Prostate gland (tissue), 2 donors: ENCODE measurements around the gene ZNF432.

ENCODE experiments used
- POLR2AphosphoS5 ChIP-seq: sonication (generic); formaldehyde crosslinking; IDR thresholded peaks from one replicate; pipeline ENCODE4 v1.6.1; 2017; ENCODE audit warnings: antibody characterized with exemption
- TF ChIP-seq, protein P1 (sequence below), 4 experiments: fragments of 200-600 bp in 2 of 4; fragments of 450-650 bp in 2 of 4; sonication (generic) in 2 of 4; IDR thresholded peaks; 1 replicate in 3 of 4; 2 replicates in 1 of 4; pipeline ENCODE4 v1.5.1; 2016 to 2019; ENCODE audit warnings: antibody characterized with exemption in 4 of 4, mild to moderate bottlenecking in 2 of 4, moderate library complexity in 2 of 4

DNA sequence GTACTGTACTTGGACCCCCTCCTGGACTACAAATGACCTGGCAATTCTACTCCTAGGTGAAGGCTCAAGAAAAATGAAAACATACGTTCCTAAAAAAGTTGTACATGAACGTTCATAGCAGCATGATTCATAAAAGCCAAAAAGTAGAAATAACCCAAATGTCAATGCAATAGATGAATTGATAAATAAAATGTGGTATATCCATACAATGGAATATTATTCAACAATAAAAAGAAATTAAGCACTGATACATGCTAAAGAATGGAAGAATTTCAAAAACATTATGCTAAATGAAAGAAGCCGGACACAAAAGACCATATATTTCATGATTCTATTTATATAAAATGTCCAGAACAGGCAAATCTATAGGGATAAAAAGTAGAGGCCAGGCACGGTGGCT, 9.5 kb downstream of the ZNF432 start:
- TF ChIP-seq POLR2AphosphoS5 = no peak
- TF ChIP-seq, protein P1, sequence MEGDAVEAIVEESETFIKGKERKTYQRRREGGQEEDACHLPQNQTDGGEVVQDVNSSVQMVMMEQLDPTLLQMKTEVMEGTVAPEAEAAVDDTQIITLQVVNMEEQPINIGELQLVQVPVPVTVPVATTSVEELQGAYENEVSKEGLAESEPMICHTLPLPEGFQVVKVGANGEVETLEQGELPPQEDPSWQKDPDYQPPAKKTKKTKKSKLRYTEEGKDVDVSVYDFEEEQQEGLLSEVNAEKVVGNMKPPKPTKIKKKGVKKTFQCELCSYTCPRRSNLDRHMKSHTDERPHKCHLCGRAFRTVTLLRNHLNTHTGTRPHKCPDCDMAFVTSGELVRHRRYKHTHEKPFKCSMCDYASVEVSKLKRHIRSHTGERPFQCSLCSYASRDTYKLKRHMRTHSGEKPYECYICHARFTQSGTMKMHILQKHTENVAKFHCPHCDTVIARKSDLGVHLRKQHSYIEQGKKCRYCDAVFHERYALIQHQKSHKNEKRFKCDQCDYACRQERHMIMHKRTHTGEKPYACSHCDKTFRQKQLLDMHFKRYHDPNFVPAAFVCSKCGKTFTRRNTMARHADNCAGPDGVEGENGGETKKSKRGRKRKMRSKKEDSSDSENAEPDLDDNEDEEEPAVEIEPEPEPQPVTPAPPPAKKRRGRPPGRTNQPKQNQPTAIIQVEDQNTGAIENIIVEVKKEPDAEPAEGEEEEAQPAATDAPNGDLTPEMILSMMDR (IDR thresholded peaks at IDR 0.05) = no peak
